Keratinocyte (primary cell): ENCODE results near the gene DHX38. TPM values are rescaled to one million over a fixed set of nuclear protein-coding genes. Genes with fewer than 3 reads are reported as not detected.

Experiments used
- DNase-seq: peaks from one replicate; pipeline ENCODE4 v3.0.0-alpha.2; 2011; ENCODE audit warnings: low read depth, missing footprints, low spot score
- FAIRE-seq: peaks from 2 replicates; lab custom pipeline; 2011; peaks lifted over from hg19 to GRCh38; lab: Jason Lieb, UNC
- H2AFZ ChIP-seq: 2 replicates; pipeline ENCODE4 v1.6.0; 2012; ENCODE audit warnings: low read length, control low read depth, inconsistent platforms; ENCODE audit not compliant: control insufficient read depth
- H3K27ac ChIP-seq: 2 replicates; pipeline ENCODE4 v1.5.1; 2011; ENCODE audit warnings: low read length; ENCODE audit not compliant: control insufficient read depth, insufficient read depth
- H3K27me3 ChIP-seq: 3 replicates; pipeline ENCODE4 v1.6.0; 2011; ENCODE audit warnings: low read length; ENCODE audit not compliant: control insufficient read depth, insufficient read depth; ENCODE audit errors: extremely low read depth
- H3K36me3 ChIP-seq, 2 experiments: 2 replicates in 1 of 2; 3 replicates in 1 of 2; pipeline ENCODE4 v1.5.1; 2011; ENCODE audit warnings: low read length in 2 of 2, mild to moderate bottlenecking in 1 of 2; ENCODE audit not compliant: control insufficient read depth in 2 of 2, insufficient read depth in 2 of 2; ENCODE audit errors: extremely low read depth in 1 of 2
- H3K4me1 ChIP-seq: 3 replicates; pipeline ENCODE4 v1.5.1; 2011; ENCODE audit warnings: low read length; ENCODE audit not compliant: control insufficient read depth, insufficient read depth; ENCODE audit errors: extremely low read depth
- H3K4me2 ChIP-seq: 3 replicates; pipeline ENCODE4 v1.6.0; 2011; ENCODE audit warnings: low read depth, low read length; ENCODE audit not compliant: control insufficient read depth, insufficient read depth; ENCODE audit errors: extremely low read depth
- H3K4me3 ChIP-seq, 3 experiments: fragments of 200-600 bp in 1 of 3; sonication (generic) in 1 of 3; 2 replicates in 2 of 3; 3 replicates in 1 of 3; pipeline ENCODE4 v1.5.1; 2011 to 2016; ENCODE audit warnings: low read length in 3 of 3, mild to moderate bottlenecking in 3 of 3, control low read depth in 2 of 3, inconsistent platforms in 1 of 3, low read depth in 1 of 3, mixed read lengths in 1 of 3, mixed run types in 1 of 3, moderate library complexity in 1 of 3; ENCODE audit not compliant: control insufficient read depth in 2 of 3, insufficient read depth in 2 of 3; ENCODE audit errors: extremely low read depth in 1 of 3
- H3K79me2 ChIP-seq: 2 replicates; pipeline ENCODE4 v1.6.0; 2012; ENCODE audit warnings: low read length; ENCODE audit not compliant: control insufficient read depth, insufficient read depth
- H3K9ac ChIP-seq: 3 replicates; pipeline ENCODE4 v1.6.0; 2011; ENCODE audit warnings: low read length; ENCODE audit not compliant: control insufficient read depth, insufficient read depth; ENCODE audit errors: extremely low read depth
- H3K9me1 ChIP-seq: 3 replicates; pipeline ENCODE4 v1.6.0; 2011; ENCODE audit warnings: low read length; ENCODE audit not compliant: control insufficient read depth, insufficient read depth; ENCODE audit errors: extremely low read depth
- H3K9me3 ChIP-seq: 2 replicates; pipeline ENCODE4 v1.5.1; 2012; ENCODE audit warnings: low read depth, low read length; ENCODE audit not compliant: control insufficient read depth
- H4K20me1 ChIP-seq: 3 replicates; pipeline ENCODE4 v1.6.0; 2011; ENCODE audit warnings: low read length; ENCODE audit not compliant: control insufficient read depth, insufficient read depth; ENCODE audit errors: extremely low read depth
- CTCF ChIP-seq, 3 experiments: IDR thresholded peaks in 1 of 3; conservative IDR thresholded peaks in 1 of 3; optimal IDR thresholded peaks in 1 of 3; 2 replicates in 2 of 3; 3 replicates in 1 of 3; pipeline versions ENCODE3 to v1.5.1; 2011; ENCODE audit warnings: low read length in 3 of 3, mild to moderate bottlenecking in 3 of 3, moderate library complexity in 2 of 3, control low read depth in 1 of 3, inconsistent platforms in 1 of 3; ENCODE audit not compliant: insufficient read depth in 2 of 3; ENCODE audit errors: extremely low read depth in 1 of 3
- EZH2 ChIP-seq: IDR thresholded peaks from one replicate; pipeline ENCODE4 v1.6.1; 2012; ENCODE audit warnings: inconsistent platforms, mild to moderate bottlenecking, low read length, moderate library complexity
- dilution Hi-C: fragments of 300-500 bp; cut with MboI; formaldehyde crosslinking; loops from one replicate; pipeline ENCODE4 v1.7.0; 2020; ENCODE audit warnings: low sequenced_read_pairs; ENCODE audit not compliant: extremely low pct_ligation_motif_present
- polyA plus RNA-seq, 5 experiments: library from polyadenylated mRNA; depleted of rRNA in 3 of 5; stranded (reverse) in 3 of 5; stranded (forward) in 1 of 5; unstranded in 1 of 5; fragments of >200 nt; gene quantifications; 1 replicate in 1 of 5; 2 replicates in 3 of 5; 3 replicates in 1 of 5; pipeline versions ENCODE4 v1.2.1 to v1.2.3, GENCODE V29; 2011 to 2012; ENCODE audit warnings: missing spikeins in 2 of 5, low read depth in 1 of 5, low replicate concordance in 1 of 5

Gene DHX38
- polyA plus RNA-seq, 1 donor (not counting 4 experiments of a cell fraction or from before 2014, with no cell fraction given) = 25.9 TPM

- Histone ChIP-seq H3K9me1 (no peaks in the 10 kb centered on the region), H2AFZ (no peak overlapping the region), H3K4me2 (no peak overlapping the region), H3K27me3 (no peaks in the 10 kb centered on the region), H4K20me1 (no peaks in the 10 kb centered on the region), H3K9me3 (no peaks in the 10 kb centered on the region), H3K27ac (no peak overlapping the region), H3K79me2 (no peaks in the 10 kb centered on the region), H3K9ac (no peak overlapping the region), H3K4me3 (no peak overlapping the region), H3K36me3 (no peaks in the 10 kb centered on the region), H3K4me1 (no peaks in the 10 kb centered on the region)
- TF ChIP-seq EZH2 (no peak), CTCF (optimal IDR thresholded peaks at IDR 0.05 in 1 of 3, IDR thresholded peaks at IDR 0.05 in 1 of 3, conservative IDR thresholded peaks at IDR 0.05 in 1 of 3; ENCODE audit: extremely low read depth in 1 of 3, insufficient read depth in 2 of 3, low read length in 3 of 3) (no peak)
- dilution Hi-C loops = no loop called here
- no peak for DNase-seq
- no peak for FAIRE-seq
These were observed 68.6 kb downstream of the DHX38 start for GRCh38 chr16:72162105-72162692.

Other genes with a start within 250 kb of the DHX38 start
- gene ATXN1L, start 247.9 kb upstream of the DHX38 start, polyA plus RNA-seq = 10.8 to 16.0 TPM (median 12.8 TPM) in 3 replicates
- gene ZNF821, start 209.7 kb upstream of the DHX38 start, polyA plus RNA-seq = 2.9 to 4.2 TPM (median 3.1 TPM) in 3 replicates
- 179 to 188 TPM (median 187 TPM) in 3 replicates for gene IST1, start 198.3 kb upstream of the DHX38 start, polyA plus RNA-seq
- not detected in 3 replicates for gene PKD1L3, start 93.4 kb upstream of the DHX38 start, polyA plus RNA-seq
- 4.2 to 5.4 TPM (median 5.0 TPM) in 3 replicates for gene DHODH, start 85.1 kb upstream of the DHX38 start, polyA plus RNA-seq
- gene HP, start 39.3 kb upstream of the DHX38 start, polyA plus RNA-seq = 0.43 TPM in 1 of 3 replicates, not detected in the others
- not detected in 3 replicates for gene HPR, start 30.6 kb upstream of the DHX38 start, polyA plus RNA-seq
- gene TXNL4B, start 227 bp upstream of the DHX38 start, polyA plus RNA-seq = 7.9 to 12.4 TPM (median 9.3 TPM) in 3 replicates
- 0.27 to 0.92 TPM (median 0.30 TPM) in 3 replicates for gene PMFBP1, start 78.3 kb downstream of the DHX38 start, polyA plus RNA-seq